ENCODE measurements around the gene APOF.
"Not testable (repeated sequence)": the region's sequence is repeated elsewhere in the genome, so short reads cannot be mapped to it uniquely, and the experiment has no call there.

The APOF gene

DNA sequence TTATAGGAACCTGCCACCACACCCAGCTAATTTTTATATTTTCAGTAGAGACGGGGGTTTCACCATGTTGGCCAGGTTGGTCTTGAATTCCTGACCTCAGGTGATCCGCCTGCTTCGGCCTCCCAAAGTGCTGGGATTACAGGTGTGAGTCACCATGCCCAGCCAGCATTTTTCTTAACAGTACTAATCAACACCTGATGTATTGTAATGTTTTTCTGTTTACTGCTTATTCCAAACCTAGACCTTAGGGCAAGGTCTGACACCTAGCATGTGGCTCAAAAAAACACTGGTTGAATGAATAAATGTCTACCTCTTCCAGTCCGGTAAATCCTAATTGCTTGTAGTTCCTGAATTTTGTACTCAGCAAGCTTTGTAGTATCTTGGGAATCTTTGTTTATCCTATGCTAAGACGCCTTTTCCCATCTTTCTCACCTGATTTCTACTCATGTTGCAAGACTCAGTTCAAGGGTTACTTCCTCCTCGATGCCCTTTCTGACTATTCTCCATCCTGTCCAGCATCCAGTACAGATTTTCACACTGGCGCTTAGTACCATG is 31.6 kb downstream of the APOF start:
- DNase-seq = no peak

DNA sequence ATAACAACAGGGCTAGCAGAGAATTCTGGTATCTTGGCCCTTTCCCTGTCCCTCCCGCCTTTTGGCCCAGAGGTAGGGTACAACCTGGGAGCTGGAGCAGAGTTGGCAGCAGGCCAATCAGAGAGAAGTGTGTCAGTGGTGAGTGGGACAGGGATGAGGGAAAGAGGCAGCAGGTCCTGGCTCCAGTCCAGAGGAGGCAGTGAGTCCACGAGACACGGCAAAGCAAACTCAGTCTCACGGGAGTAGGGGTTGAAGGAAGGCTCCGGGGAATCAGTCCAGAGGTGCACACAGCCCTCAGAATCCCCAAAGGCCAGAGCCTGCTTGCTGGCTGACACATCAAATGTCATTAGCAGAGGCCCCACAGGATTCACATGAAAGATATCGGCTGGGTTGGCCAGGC is 36.1 kb downstream of the APOF start:
- DNase-seq = no peak

DNA sequence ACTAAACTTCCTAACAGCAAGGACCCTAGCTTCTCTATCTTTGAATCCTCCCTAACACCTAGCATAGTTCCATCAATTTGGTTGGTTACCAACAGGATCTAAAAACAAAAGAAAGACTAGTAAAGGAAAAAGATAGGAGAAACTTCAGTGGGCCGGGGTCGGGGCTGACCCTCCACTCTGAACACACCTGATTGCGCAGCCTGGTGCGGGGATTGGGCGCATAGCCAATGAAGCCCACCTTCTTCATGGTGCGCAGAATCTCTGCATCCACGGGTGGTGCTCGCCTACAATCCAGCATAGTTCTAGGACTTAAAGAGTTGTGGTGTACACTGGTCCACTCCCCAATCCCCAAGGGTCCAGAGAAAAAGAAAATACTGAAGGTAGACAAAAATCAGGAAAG is 36.5 kb downstream of the APOF start:
- DNase-seq = no peak

DNA sequence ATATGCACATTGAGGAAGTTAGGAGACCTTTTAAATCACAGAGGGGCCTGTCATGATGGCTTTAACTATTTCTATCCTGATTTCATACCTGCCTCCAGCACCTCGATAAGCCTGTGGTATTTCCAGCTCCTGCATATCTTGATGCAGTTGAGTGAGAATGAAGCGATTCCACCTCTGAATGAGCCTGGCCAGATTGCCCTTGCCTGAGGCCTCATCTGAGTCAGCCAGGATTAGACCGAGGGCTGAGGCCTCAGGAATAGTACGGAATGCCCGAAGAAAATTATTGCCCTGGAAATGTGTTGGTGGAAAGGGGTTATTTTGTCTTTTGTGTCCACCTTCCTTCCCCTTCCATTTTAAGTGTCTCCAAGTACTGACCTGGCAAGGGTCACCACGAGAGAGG is 38.5 kb downstream of the APOF start:
- DNase-seq = no peak

DNA sequence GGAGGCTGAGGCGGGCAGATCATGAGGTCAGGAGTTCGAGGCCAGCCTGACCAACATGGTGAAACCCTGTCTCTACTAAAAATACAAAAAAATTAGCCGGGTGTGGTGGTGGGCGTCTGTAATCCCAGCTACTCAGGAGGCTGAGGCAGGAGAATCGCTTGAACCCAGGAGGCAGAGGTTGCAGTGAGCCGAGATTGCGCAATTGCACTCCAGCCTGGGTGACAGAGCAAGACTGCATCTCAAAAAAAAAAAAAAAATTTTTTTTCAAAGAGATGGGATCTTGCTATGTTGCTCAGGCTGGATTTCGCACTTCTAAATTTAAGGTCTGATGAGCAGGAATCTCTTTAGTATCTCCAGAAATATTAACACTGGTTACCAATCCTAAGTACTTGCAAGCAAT is 41.0 kb downstream of the APOF start:
- not testable (repeated sequence) for DNase-seq

DNA sequence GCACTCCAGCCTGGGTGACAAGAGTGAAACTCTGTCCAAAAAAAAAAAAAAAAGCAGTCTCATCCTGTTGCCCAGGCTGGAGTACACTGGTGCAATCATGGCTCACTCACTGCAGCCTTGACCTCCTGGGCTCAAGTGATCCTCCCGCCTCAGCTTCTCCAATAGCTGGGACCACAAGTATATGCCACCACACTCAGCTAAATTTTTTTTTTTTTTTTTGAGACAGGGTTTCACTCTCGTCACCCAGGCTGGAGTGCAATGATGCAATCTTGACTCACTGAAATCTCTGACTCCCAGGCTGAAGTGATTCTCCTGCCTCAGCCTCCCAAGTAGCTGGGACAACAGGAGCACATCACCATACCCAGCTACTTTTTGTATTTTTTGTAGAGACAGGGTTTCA is 41.6 kb downstream of the APOF start:
- DNase-seq = no peak

GRCh38 chr12:56317675-56318074 is 45.0 kb downstream of the APOF start:
- DNase-seq = no peak

- peak; percentile 98 for DNase-seq
These were observed 46.8 kb downstream of the APOF start, which contains the start of gene CNPY2 for GRCh38 chr12:56315622-56316473. CNPY2 (minus strand) TSS chr12:56315988; CDS start chr12:56315217, 771 bp downstream.

DNA sequence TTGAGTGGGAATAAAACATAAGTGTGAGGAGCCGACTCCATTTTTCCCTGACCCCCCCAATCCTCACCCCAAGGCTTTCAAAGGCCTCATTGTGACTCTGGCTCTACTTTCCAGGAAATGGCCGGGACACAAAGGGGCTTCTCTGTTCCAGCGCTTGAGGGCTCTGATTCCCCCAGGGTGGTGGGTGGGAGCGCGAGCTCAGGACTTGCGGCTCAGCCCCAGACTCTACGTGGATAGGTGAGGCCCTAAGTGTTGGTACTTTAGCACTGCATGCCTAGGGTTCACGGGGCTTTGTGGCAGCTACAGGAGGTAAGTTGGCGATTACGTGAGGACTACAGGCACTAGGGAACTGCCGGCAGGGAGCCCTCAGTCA is 47.4 kb downstream of the APOF start:
- DNase-seq = no peak

- DNase-seq = no peak
These were observed 51.7 kb downstream of the APOF start for GRCh38 chr12:56311003-56311402.

Measured in activated CD4-positive, alpha-beta T cell treated with anti-CD3 and anti-CD28 coated beads, Interleukin-2, amount 50 U/mL, for 16 hours (primary cell).